ENCODE results near the gene HSPG2. TPM values are rescaled to one million over a fixed set of nuclear protein-coding genes. Genes with fewer than 3 reads are reported as not detected.

The HSPG2 gene
- total and polyA plus RNA-seq, 9 of the 15 experiments (the other 6 are each of a cell fraction or from before 2014, with no cell fraction given) = 0.14 to 160 (median 15.7) TPM

DNA sequence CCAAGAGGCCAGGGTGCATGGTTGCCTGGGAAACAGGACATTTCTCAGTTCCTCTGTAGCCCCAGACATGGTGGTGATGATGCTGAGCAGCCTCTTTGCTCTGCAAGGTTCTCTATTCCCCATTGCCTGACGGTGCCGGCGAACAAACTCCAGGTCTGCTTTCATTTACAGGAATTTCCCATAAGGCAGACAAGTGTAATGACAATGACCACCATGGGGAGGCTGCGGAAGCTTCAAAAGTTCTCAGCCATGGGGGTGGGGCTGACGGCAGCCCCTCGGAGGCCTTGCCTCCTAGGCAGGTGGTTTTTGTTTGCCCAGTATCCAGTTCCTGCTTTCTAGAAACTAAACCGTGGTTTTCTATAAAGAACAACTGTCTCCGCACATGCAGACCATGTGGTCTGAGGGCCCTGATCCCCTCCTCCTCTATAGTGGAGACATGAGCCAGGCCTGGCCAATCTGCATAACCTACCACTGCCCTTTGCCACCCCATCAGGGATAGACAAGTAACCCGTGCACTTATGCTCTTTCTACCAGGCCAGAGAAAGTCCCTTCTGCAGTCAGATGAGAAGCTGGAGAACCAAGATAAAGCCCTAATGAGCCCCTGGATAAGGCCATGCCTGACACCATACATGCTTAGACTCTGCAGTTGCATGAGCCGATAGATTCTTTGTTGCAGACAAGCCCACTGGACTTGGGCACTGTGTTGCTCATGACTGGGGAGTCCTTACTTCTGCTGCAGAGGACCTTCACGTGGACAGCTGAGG lies 71.0 kb downstream of the HSPG2 start (continued):
- TF ChIP-seq, protein P1, sequence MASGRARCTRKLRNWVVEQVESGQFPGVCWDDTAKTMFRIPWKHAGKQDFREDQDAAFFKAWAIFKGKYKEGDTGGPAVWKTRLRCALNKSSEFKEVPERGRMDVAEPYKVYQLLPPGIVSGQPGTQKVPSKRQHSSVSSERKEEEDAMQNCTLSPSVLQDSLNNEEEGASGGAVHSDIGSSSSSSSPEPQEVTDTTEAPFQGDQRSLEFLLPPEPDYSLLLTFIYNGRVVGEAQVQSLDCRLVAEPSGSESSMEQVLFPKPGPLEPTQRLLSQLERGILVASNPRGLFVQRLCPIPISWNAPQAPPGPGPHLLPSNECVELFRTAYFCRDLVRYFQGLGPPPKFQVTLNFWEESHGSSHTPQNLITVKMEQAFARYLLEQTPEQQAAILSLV (tag; IDR thresholded peaks at IDR 0.05) = no peak
- no peak for TF ChIP-seq BRF1 (IDR thresholded peaks at IDR 0.05; ENCODE audit: borderline replicate concordance, extremely low read depth, insufficient read length)
- TF ChIP-seq ESRRA (IDR thresholded peaks at IDR 0.05; ENCODE audit: borderline replicate concordance, low read depth) = 0 out of 2 replicates have a peak, but pooled peaks have one; percentile 11
- no peak for TF ChIP-seq ADNP (tag; IDR thresholded peaks at IDR 0.05)
- no peak for TF ChIP-seq ZNF583 (CRISPR knock-in tag; IDR thresholded peaks at IDR 0.05)
- peak; percentile 34; the same call in 1 of the 2 replicates for TF ChIP-seq EP400 (IDR thresholded peaks at IDR 0.05)
- TF ChIP-seq ZNF717 (CRISPR knock-in tag; IDR thresholded peaks at IDR 0.05) = no peak
- TF ChIP-seq SMC3 (conservative IDR thresholded peaks at IDR 0.05; ENCODE audit: insufficient read depth, low read depth, low read length) = peak; percentile 19; the same call in 1 of the 2 replicates
- TF ChIP-seq BRCA1 (IDR thresholded peaks at IDR 0.05) = no peak
- no peak for TF ChIP-seq BRCA1 (CRISPR knock-in tag; IDR thresholded peaks at IDR 0.05)
- TF ChIP-seq, protein P2, sequence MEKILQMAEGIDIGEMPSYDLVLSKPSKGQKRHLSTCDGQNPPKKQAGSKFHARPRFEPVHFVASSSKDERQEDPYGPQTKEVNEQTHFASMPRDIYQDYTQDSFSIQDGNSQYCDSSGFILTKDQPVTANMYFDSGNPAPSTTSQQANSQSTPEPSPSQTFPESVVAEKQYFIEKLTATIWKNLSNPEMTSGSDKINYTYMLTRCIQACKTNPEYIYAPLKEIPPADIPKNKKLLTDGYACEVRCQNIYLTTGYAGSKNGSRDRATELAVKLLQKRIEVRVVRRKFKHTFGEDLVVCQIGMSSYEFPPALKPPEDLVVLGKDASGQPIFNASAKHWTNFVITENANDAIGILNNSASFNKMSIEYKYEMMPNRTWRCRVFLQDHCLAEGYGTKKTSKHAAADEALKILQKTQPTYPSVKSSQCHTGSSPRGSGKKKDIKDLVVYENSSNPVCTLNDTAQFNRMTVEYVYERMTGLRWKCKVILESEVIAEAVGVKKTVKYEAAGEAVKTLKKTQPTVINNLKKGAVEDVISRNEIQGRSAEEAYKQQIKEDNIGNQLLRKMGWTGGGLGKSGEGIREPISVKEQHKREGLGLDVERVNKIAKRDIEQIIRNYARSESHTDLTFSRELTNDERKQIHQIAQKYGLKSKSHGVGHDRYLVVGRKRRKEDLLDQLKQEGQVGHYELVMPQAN (IDR thresholded peaks at IDR 0.05; ENCODE audit: borderline replicate concordance) = no peak; the same call in 1 of the 2 replicates
- TF ChIP-seq, protein P3, sequence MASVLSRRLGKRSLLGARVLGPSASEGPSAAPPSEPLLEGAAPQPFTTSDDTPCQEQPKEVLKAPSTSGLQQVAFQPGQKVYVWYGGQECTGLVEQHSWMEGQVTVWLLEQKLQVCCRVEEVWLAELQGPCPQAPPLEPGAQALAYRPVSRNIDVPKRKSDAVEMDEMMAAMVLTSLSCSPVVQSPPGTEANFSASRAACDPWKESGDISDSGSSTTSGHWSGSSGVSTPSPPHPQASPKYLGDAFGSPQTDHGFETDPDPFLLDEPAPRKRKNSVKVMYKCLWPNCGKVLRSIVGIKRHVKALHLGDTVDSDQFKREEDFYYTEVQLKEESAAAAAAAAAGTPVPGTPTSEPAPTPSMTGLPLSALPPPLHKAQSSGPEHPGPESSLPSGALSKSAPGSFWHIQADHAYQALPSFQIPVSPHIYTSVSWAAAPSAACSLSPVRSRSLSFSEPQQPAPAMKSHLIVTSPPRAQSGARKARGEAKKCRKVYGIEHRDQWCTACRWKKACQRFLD (CRISPR knock-in tag; IDR thresholded peaks at IDR 0.05) = 0 out of 2 replicates have a peak, but pooled peaks have one; percentile 37
- no peak for TF ChIP-seq C11orf30 (IDR thresholded peaks at IDR 0.05; ENCODE audit: low read depth)
- TF ChIP-seq TCF3 (CRISPR knock-in tag; IDR thresholded peaks at IDR 0.05) = peak; percentile 94
- no peak for TF ChIP-seq ZNF696 (CRISPR knock-in tag; conservative IDR thresholded peaks at IDR 0.05)
- 0 out of 2 replicates have a peak, but pooled peaks have one; percentile 13 for TF ChIP-seq GATAD2A (IDR thresholded peaks at IDR 0.05)
- no peak for TF ChIP-seq TEAD1 (CRISPR knock-in tag; IDR thresholded peaks at IDR 0.05)
- no peak for TF ChIP-seq ZKSCAN3 (CRISPR knock-in tag; IDR thresholded peaks at IDR 0.05)
- no peak for TF ChIP-seq CEBPG (CRISPR knock-in tag; IDR thresholded peaks at IDR 0.05)
- TF ChIP-seq CEBPG (tag; conservative IDR thresholded peaks at IDR 0.05 in 1 of 2, IDR thresholded peaks at IDR 0.05 in 1 of 2) = no peak
- TF ChIP-seq DMBX1 (CRISPR knock-in tag; IDR thresholded peaks at IDR 0.05; ENCODE audit: borderline replicate concordance) = peak; percentile 8; the same call in 1 of the 2 replicates
- TF ChIP-seq RAD21 (CRISPR knock-in tag; conservative IDR thresholded peaks at IDR 0.05 in 1 of 2, IDR thresholded peaks at IDR 0.05 in 1 of 2) = peak in 1 of 2 experiments; percentile 49; a peak in 2 of 4 replicates
- peak; percentile 40 for TF ChIP-seq CCNT2 (IDR thresholded peaks at IDR 0.05; ENCODE audit: borderline replicate concordance, extremely low read depth, insufficient read length, low read depth, low read length)
- TF ChIP-seq SIX5 (IDR thresholded peaks at IDR 0.05; ENCODE audit: borderline replicate concordance in 1 of 2, insufficient read depth in 1 of 2, low read depth in 1 of 2, low read length in 2 of 2) = no peak
